BE2C (cell line): ENCODE measurements around the gene FOLR3.
"Not testable (repeated sequence)": the region's sequence is repeated elsewhere in the genome, so short reads cannot be mapped to it uniquely, and the experiment has no call there.

Experiments
- DNase-seq: peaks from one replicate; pipeline ENCODE4 v3.0.0-alpha.2; 2020
- H3K27me3 ChIP-seq: fragments of 250-450 bp; sonication (Bioruptor Pico); 2 replicates; pipeline ENCODE4 v1.5.1; 2020; ENCODE audit warnings: mild to moderate bottlenecking
- H3K36me3 ChIP-seq: fragments of 250-450 bp; sonication (Bioruptor Pico); 2 replicates; pipeline ENCODE4 v1.5.1; 2020; ENCODE audit warnings: mild to moderate bottlenecking
- H3K4me1 ChIP-seq: fragments of 250-450 bp; sonication (Bioruptor Pico); 2 replicates; pipeline ENCODE4 v1.5.1; 2020
- H3K4me3 ChIP-seq: 2 replicates; pipeline ENCODE4 v1.5.1; 2011; ENCODE audit warnings: low read depth, low read length
- H3K9me3 ChIP-seq: fragments of 250-450 bp; sonication (Bioruptor Pico); 2 replicates; pipeline ENCODE4 v1.5.1; 2020
- CTCF ChIP-seq: IDR thresholded peaks from 2 replicates; pipeline ENCODE4 v1.5.1; 2012; ENCODE audit warnings: mild to moderate bottlenecking, low read depth, low read length

Gene FOLR3

GRCh38 chr11:72181553-72181958 lies 46.0 kb downstream of the FOLR3 start:
- not testable (repeated sequence) for H3K36me3 ChIP-seq, H3K4me3 ChIP-seq, H3K9me3 ChIP-seq, H3K27me3 ChIP-seq, H3K4me1 ChIP-seq
- peak; percentile 22 for DNase-seq
- peak; percentile 38 for TF ChIP-seq CTCF

DNA sequence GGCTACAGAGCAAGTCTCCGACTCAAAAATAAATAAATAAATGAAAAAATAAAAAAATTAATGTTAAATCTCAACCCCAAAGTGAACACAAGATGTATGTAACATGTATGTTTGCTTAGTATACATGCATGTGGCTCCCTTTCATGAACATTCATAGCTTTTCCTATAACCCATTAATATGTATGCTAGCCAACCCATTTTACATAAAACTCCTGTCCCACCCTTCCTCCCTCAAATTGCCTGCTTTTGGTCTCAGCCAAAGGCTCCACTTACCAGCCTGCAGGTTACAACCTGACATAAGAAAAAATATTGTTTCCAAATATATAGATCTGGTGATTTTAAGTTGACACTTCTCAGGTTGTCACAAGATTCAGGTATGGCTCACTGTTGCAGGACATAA lies 52.7 kb downstream of the FOLR3 start:
- TF ChIP-seq CTCF: no peak
- Histone ChIP-seq H3K9me3 (no peaks in the 10 kb centered on the region), H3K4me1 (peaks cover 5% of the 10 kb centered on the region; the same call in 1 of the 2 replicates), H3K4me3 (no peak overlapping the region), H3K36me3 (no peaks in the 10 kb centered on the region), H3K27me3 (no peaks in the 10 kb centered on the region)
- no peak for DNase-seq
